PC-3 (cell line): Measurements from ENCODE around the gene HENMT1. TPM values are rescaled to one million over a fixed set of nuclear protein-coding genes. Genes with fewer than 3 reads are reported as not detected.

Experiments used
- total RNA-seq: library from RNA; depleted of rRNA; stranded (reverse); fragments of >200 nt; gene quantifications from 2 replicates; pipeline ENCODE4 v1.2.3, GENCODE V29; 2014; rRNA removed

The HENMT1 gene
- total RNA-seq, 1 experiment from 2014 or later, result 1.3 TPM

Other genes with a start within 250 kb of the HENMT1 start
- 0.07 TPM in 1 of 2 replicates, not detected in the other for gene NBPF6, start 210.8 kb downstream of the HENMT1 start, total RNA-seq
- 5.2 and 6.2 TPM in 2 replicates for gene EEIG2, start 101.0 kb downstream of the HENMT1 start, total RNA-seq
- 20.2 and 21.9 TPM in 2 replicates for gene PRPF38B, start 31.2 kb upstream of the HENMT1 start, total RNA-seq
- 0.63 TPM in 1 of 2 replicates, not detected in the other for gene FNDC7, start 51.8 kb upstream of the HENMT1 start, total RNA-seq
- 14.8 and 17.2 TPM in 2 replicates for gene STXBP3, start 85.6 kb upstream of the HENMT1 start, total RNA-seq
- gene AKNAD1, start 196.0 kb upstream of the HENMT1 start, total RNA-seq, result 0.07 and 1.8 TPM in 2 replicates
- gene GPSM2, start 215.9 kb upstream of the HENMT1 start, total RNA-seq, result 48.5 and 56.6 TPM in 2 replicates